GM12878 (cell line): ENCODE data around the gene ZNF701. TPM values are rescaled to one million over a fixed set of nuclear protein-coding genes. Genes with fewer than 3 reads are reported as not detected.
A peak's percentile ranks its signal among the peaks of the same experiment; 100 is the strongest.
"Not testable (repeated sequence)": the region's sequence is repeated elsewhere in the genome, so short reads cannot be mapped to it uniquely, and the experiment has no call there.

Experiments
- ATAC-seq: fragments of 200-7000 bp; cut with Tn5 transposase; 3 replicates; pipeline ENCODE4 v1.9.1; 2020; ENCODE audit warnings: mild to moderate bottlenecking, moderate library complexity
- BruUV-seq: library from RNA; stranded (reverse); fragments of 400-500 nt; replicated peaks from 2 replicates; lab custom pipeline; 2021; lab: Mats Ljungman, UMichigan
- CTCF ChIA-PET: fragments of 300-600 bp; sonication (Branson Sonifier 250); formaldehyde crosslinking; extraction: SDS; loops from one replicate; lab custom pipeline; 2021; ENCODE audit warnings: inconsistent platforms; lab: Yijun Ruan, JAX
- POLR2A ChIA-PET: fragments of 350-600 bp; formaldehyde crosslinking; extraction: SDS; loops from one replicate; lab custom pipeline; 2021; ENCODE audit warnings: inconsistent platforms; lab: Charles Lee
- RAD21 ChIA-PET: fragments of 300-600 bp; sonication (Branson Sonifier 250); formaldehyde crosslinking; loops from one replicate; lab custom pipeline; 2023; ENCODE audit warnings: antibody characterized with exemption; ENCODE audit not compliant: unreplicated experiment; lab: Charles Lee
- SMC1A ChIA-PET: fragments of 300-600 bp; sonication (Branson Sonifier 250); formaldehyde crosslinking; loops from one replicate; lab custom pipeline; 2023; ENCODE audit not compliant: unreplicated experiment, uncharacterized antibody; lab: Charles Lee
- DNase-seq: peaks from one replicate; pipeline ENCODE4 v3.0.0-alpha.2; 2011; ENCODE audit warnings: low read depth, low spot score
- FAIRE-seq: peaks from 3 replicates; lab custom pipeline; 2011; peaks lifted over from hg19 to GRCh38; lab: Jason Lieb, UNC
- H2AFZ ChIP-seq: 2 replicates; pipeline ENCODE4 v1.6.0; 2011; ENCODE audit warnings: low read depth, low read length, control low read depth; ENCODE audit not compliant: control insufficient read depth
- H3K27ac ChIP-seq: 2 replicates; pipeline ENCODE4 v1.5.1; 2011; ENCODE audit warnings: control low read depth; ENCODE audit not compliant: control insufficient read depth, insufficient read depth
- H3K27me3 ChIP-seq, 2 experiments: replicated peaks in 1 of 2; 2 replicates each; pipeline versions ENCODE4 v1.6.0 to v1.6.1; 2011; ENCODE audit warnings: low read length in 1 of 2; ENCODE audit not compliant: control insufficient read depth in 2 of 2, insufficient read depth in 2 of 2
- H3K36me3 ChIP-seq, 2 experiments: 2 replicates each; pipeline ENCODE4 v1.5.1; 2011; ENCODE audit warnings: low read length in 1 of 2; ENCODE audit not compliant: control insufficient read depth in 2 of 2, insufficient read depth in 2 of 2
- H3K4me1 ChIP-seq: 2 replicates; pipeline ENCODE4 v1.6.1; 2011; ENCODE audit warnings: mild to moderate bottlenecking, low read length, moderate library complexity, mixed read lengths; ENCODE audit not compliant: control insufficient read depth, insufficient read depth
- H3K4me2 ChIP-seq: 2 replicates; pipeline ENCODE4 v1.6.0; 2011; ENCODE audit warnings: control low read depth; ENCODE audit not compliant: control insufficient read depth, insufficient read depth
- H3K4me3 ChIP-seq: fragments of 200-600 bp; sonication (generic); 2 replicates; pipeline ENCODE4 v1.5.1; 2016
- H3K79me2 ChIP-seq: 2 replicates; pipeline ENCODE4 v1.6.0; 2011; ENCODE audit warnings: low read length; ENCODE audit not compliant: control insufficient read depth, insufficient read depth
- H3K9ac ChIP-seq: 2 replicates; pipeline ENCODE4 v1.8.0; 2011; ENCODE audit warnings: low read length, control low read depth, mixed read lengths; ENCODE audit not compliant: control insufficient read depth, insufficient read depth
- H3K9me3 ChIP-seq: replicated peaks from 3 replicates; pipeline ENCODE4 v1.5.1; 2011; ENCODE audit warnings: mild to moderate bottlenecking, low read length; ENCODE audit not compliant: control insufficient read depth, insufficient read depth
- H4K20me1 ChIP-seq: 2 replicates; pipeline ENCODE4 v1.6.0; 2011; ENCODE audit not compliant: control insufficient read depth, insufficient read depth
- BCL11A ChIP-seq: IDR thresholded peaks from 2 replicates; pipeline ENCODE4 v1.6.1; 2011; ENCODE audit warnings: low read depth, low read length
- CHD4 ChIP-seq: fragments of 200-600 bp; sonication (generic); IDR thresholded peaks from 2 replicates; pipeline ENCODE4 v1.6.1; 2016; ENCODE audit warnings: mild to moderate bottlenecking
- CREM ChIP-seq: IDR thresholded peaks from 2 replicates; pipeline ENCODE4 v1.6.1; 2014; ENCODE audit warnings: antibody characterized with exemption, low read depth
- CUX1 ChIP-seq: IDR thresholded peaks from 2 replicates; pipeline ENCODE4 v1.6.1; 2012; ENCODE audit warnings: improper control_type of control experiment, low read depth, low read length; ENCODE audit not compliant: insufficient replicate concordance
- FOXK2 ChIP-seq: fragments of 450-650 bp; IDR thresholded peaks from 2 replicates; pipeline ENCODE4 v1.6.1; 2017; ENCODE audit warnings: mild to moderate bottlenecking, moderate library complexity
- HCFC1 ChIP-seq: fragments of 150-350 bp; IDR thresholded peaks from 2 replicates; pipeline ENCODE4 v1.6.1; 2014; ENCODE audit warnings: low read length
- NFIC ChIP-seq: IDR thresholded peaks from 2 replicates; pipeline ENCODE4 v1.6.1; 2012; ENCODE audit warnings: low read depth, mild to moderate bottlenecking, inconsistent platforms, low read length, moderate library complexity
- RELA ChIP-seq: fragments of 450-650 bp; IDR thresholded peaks from 2 replicates; pipeline ENCODE4 v1.8.0; 2014; ENCODE audit warnings: borderline replicate concordance; ENCODE audit not compliant: partially characterized antibody
- TBL1XR1 ChIP-seq: IDR thresholded peaks from 2 replicates; pipeline ENCODE4 v1.6.1; 2012; ENCODE audit warnings: low read depth, low read length, improper control_type of control experiment
- WGBS: methylation state at CpG from one replicate; pipeline ENCODE4 v1.1.6; 2016; ENCODE audit warnings: low lambda C conversion rate; ENCODE audit not compliant: insufficient replicate concordance, insufficient coverage; ENCODE audit errors: missing lambda C conversion rate; 5-methylcytosine and 5-hydroxymethylcytosine counted together
- in situ Hi-C: fragments of 300-500 bp; cut with MboI; formaldehyde crosslinking; loops from 9 replicates; pipeline ENCODE4 v1.14.3; 2018; ENCODE audit warnings: mixed read lengths
- intact Hi-C: fragments of 100-400 bp; cut with micrococcal nuclease; formaldehyde crosslinking; loops from one replicate; pipeline ENCODE4 v1.14.2; 2022; ENCODE audit not compliant: unreplicated experiment
- polyA plus RNA-seq, 11 experiments: library from polyadenylated mRNA; depleted of rRNA in 4 of 11; unstranded in 6 of 11; stranded (reverse) in 5 of 11; fragments of >200 nt; fragmentation: Nextera tagmentation in 4 of 11; fragmentation: Illumina TruSeq in 1 of 11; extraction: Ambion mirVana in 4 of 11; extraction: Trizol in 1 of 11; gene quantifications; 1 replicate in 1 of 11; 2 replicates in 10 of 11; pipeline versions ENCODE4 v1.2.1 to v1.2.3, GENCODE V29; 2011 to 2016; ENCODE audit warnings: inconsistent platforms in 2 of 11, missing spikeins in 2 of 11, low read depth in 1 of 11
- total RNA-seq, 4 experiments: library from RNA; depleted of rRNA in 3 of 4; stranded (reverse); fragments of >200 nt in 3 of 4; fragmentation: Illumina TruSeq in 1 of 4; extraction: Trizol in 1 of 4; gene quantifications; 2 replicates each; pipeline versions ENCODE4 v1.2.1 to v1.2.3, GENCODE V29; 2013 to 2021

Gene ZNF701
- total and polyA plus RNA-seq, 10 of the 15 experiments (the other 5 are each of a cell fraction or from before 2014, with no cell fraction given), result 3.1 to 18.1 (median 8.0) TPM

GRCh38 chr19:52533901-52534300, 36.2 kb upstream of the ZNF701 start (continued):
- no peak for TF ChIP-seq FOXK2

DNA sequence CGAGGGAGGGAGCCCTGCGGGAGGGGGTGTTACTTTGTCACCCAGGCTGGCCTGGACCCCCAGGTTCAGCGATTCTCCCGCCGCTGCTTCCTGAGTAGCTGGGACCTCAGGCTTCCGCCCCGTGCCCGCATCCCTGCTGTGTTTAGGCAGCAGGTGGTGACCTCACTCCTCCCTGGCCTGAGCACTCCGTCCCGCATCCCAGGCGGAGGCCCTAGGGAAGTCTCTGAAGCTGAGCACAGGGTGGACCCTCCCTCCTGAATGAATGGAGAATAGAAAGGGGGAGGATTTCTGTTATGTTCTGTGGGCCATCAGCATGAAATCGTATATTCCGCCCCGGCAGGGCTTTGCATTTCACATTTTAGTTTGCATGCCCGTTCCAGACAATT, 34.7 kb upstream of the ZNF701 start:
- H3K36me3 ChIP-seq, H3K27ac ChIP-seq, SMC1A ChIA-PET, RAD21 ChIA-PET, H4K20me1 ChIP-seq, DNase-seq, H2AFZ ChIP-seq, H3K27me3 ChIP-seq, H3K79me2 ChIP-seq, H3K9me3 ChIP-seq, H3K4me1 ChIP-seq, FAIRE-seq: not testable (repeated sequence)
- Histone ChIP-seq H3K4me3 (peak overlapping the region; percentile 92), H3K9ac (peak overlapping the region; percentile 47; the same call in 1 of the 2 replicates), H3K4me2 (peak overlapping the region; percentile 86)
- TSS peak; percentile 92 for BruUV-seq
- 16% methylated on average over 13 of the region's 15 CpGs for WGBS
- ChIA-PET POLR2A (interaction anchor here (0.7 kb wide), 2 partner anchors 332 to 1654 kb away, joined by 3 to 4 read pairs; no protein-coding TSS in a partner anchor), CTCF (interaction anchor here (0.7 kb wide), 2 partner anchors 8 to 89 kb away, joined by 3 to 4 read pairs; no protein-coding TSS in a partner anchor)
- in situ Hi-C loops, result loop anchor here (25.0 kb wide), 1 partner anchor 1148 kb away; the partner anchor contains the start of genes C19orf84 and LIM2
- intact Hi-C loops, result loop anchor here (5.0 kb wide), 1 partner anchor 102 kb away; the partner anchor contains the start of gene ZNF83
- peak; percentile 5 for ATAC-seq

DNA sequence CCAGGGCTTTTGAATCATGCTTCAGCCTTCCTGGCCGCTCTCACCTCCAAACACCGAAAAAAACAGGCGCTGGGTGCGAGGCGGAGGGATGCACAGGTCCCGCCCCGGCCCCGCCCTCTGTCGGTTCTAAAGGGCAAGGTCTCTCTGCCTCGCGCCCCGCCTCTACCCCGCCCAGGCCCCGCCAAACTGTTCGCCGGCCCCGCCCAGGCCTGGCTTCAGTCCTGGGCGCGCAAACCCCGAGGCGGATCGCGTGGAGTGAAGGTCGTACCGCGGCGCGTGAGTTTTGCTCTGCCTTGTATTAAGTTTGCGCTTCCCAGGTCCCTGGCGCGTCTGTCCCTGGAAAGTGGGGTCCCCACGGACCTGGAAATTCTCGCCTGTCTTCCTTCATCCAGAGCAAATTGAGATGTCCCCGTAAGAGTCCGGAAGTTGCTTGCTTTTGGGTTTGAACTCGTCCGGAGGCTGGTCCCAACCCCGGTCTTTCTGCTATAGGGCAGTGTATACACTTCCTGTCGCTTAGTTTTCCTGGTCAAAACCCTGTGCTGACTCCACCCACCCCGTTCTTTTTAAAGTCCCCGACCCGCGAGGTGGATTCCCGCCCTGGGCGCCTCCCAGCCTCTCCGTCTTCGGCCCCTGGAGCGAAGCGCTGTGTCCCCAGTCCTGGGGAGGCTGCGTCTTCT, 34.2 kb upstream of the ZNF701 start:
- peak; percentile 98 for ATAC-seq
- peak overlapping the region; percentile 76 for H3K27ac ChIP-seq
- WGBS, result 2% methylated on average over 41 of the region's 50 CpGs
- no peaks in the 10 kb centered on the region for H3K4me1 ChIP-seq
- H3K9me3 ChIP-seq, result peaks cover 6% of the 10 kb centered on the region; the same call in 2 of the 3 replicates
- in situ Hi-C loops (loop anchor here (25.0 kb wide), 1 partner anchor 1149 kb away; the partner anchor contains the start of genes C19orf84 and LIM2), intact Hi-C loops (loop anchor here (5.0 kb wide), 1 partner anchor 101 kb away; the partner anchor contains the start of gene ZNF83)
- peak overlapping the region; percentile 92 for H3K4me3 ChIP-seq
- CTCF ChIA-PET, result no interaction called here
- peak; percentile 67 for DNase-seq
- no TSS peak for BruUV-seq
- FAIRE-seq, result peak; percentile 83
- peaks cover 0 to 8% of the 10 kb centered on the region in 2 experiments; a peak in 2 of 4 replicates for H3K36me3 ChIP-seq
- H3K27me3 ChIP-seq, result no peaks in the 10 kb centered on the region
- peak overlapping the region; percentile 63 for H2AFZ ChIP-seq
- peak overlapping the region; percentile 86 for H3K4me2 ChIP-seq
- H4K20me1 ChIP-seq, result no peaks in the 10 kb centered on the region
- SMC1A ChIA-PET, result no interaction called here
- H3K9ac ChIP-seq, result peak overlapping the region; percentile 63
- H3K79me2 ChIP-seq, result peaks cover 2% of the 10 kb centered on the region
- RAD21 ChIA-PET, result no interaction called here
- POLR2A ChIA-PET, result interaction anchor here (0.7 kb wide), 1 partner anchor 333 kb away, joined by 4 read pairs; no protein-coding TSS in a partner anchor
- TF ChIP-seq HCFC1 (0 out of 2 replicates have a peak, but pooled peaks have one; percentile 11), TBL1XR1 (no peak), CREM (no peak), CUX1 (no peak), NFIC (no peak), RELA (no peak), BCL11A (no peak), CHD4 (no peak)
